Right kidney (tissue), 1 donor: ENCODE measurements around the gene NECAB2.

Experiments used
- DNase-seq: peaks from one replicate; pipeline ENCODE4 v3.0.0-alpha.2; 2016

Gene NECAB2

DNA sequence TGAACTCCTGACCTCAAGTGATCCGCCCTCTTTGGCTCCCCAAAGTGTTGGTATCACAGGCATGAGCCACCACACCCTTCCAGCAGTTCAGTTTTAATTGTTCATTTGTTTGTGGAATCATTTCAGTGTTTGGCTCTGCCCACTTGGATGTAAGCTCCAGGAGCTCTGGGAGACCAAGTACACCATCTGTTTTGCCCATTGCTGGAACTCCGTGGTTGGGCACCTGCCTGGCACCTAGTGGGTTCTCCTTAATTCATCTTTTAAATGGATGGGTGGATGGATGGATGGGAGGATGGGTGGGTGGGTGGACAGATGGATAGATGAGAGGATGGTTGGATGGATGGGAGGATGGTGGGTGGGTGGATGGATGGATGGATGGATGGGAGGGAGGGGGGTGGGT is 953 bp upstream of the NECAB2 start:
- no peak for DNase-seq

DNA sequence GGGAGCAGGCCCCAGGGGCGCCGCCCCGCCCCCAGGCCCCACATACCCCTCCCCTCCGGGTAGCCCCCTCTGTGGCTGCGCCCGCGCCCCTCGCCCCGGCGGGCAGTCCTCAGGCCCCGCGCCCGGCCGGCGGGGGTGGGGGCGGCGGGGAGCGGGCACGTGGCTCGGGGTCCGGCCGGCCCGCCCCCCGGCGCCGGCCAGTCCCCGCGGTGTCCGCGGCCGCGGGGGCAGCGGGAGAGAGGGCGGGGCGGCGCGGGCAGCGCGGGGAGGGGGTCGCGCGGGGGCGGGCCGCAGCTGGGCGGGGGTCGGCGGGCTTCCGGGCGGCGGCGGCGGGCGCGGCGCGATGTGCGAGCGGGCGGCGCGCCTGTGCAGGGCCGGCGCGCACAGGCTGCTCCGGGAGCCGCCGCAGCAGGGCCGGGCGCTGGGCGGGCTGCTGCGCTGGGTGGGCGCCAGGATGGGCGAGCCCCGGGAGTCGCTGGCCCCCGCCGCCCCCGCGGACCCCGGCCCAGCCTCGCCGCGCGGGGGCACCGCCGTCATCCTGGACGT is 335 bp downstream of the NECAB2 start:
- DNase-seq = no peak

DNA sequence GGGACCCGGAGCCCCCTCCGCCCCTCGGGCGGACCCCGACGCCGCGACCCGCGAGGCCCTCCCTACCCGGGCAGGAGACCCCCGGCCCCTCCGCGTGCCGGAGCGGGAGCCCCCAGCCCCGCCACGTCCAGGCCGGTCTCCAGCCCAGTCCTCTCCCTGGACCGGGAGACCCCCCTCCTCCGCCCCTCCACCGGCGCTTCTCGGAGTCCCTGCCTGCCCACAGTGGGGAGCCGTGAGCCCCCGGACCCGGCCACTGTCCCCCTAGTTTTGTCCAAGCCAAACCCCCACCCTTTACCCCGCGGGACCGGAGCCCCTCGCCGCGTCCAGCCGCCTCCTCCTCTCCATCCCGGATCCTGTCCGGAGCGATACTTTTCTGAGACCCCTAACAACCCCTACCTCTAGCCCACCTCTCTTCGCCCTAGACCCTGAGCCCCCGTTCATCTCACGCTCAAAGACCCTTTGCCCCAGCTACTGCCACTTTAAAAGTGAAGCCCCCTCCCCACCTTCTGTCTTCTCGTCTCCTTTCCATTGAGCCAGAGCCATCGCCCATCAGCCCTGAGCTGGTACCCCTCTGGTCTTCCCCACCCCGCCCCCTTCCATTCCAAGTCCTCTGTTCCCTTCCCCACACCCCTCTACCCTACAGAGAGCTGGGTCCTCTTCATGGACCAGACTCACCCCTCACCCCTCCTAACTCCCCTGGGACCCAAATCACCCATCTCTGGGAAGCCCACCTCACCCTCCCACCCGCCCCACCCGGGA is 1.0 kb downstream of the NECAB2 start:
- DNase-seq = no peak

DNA sequence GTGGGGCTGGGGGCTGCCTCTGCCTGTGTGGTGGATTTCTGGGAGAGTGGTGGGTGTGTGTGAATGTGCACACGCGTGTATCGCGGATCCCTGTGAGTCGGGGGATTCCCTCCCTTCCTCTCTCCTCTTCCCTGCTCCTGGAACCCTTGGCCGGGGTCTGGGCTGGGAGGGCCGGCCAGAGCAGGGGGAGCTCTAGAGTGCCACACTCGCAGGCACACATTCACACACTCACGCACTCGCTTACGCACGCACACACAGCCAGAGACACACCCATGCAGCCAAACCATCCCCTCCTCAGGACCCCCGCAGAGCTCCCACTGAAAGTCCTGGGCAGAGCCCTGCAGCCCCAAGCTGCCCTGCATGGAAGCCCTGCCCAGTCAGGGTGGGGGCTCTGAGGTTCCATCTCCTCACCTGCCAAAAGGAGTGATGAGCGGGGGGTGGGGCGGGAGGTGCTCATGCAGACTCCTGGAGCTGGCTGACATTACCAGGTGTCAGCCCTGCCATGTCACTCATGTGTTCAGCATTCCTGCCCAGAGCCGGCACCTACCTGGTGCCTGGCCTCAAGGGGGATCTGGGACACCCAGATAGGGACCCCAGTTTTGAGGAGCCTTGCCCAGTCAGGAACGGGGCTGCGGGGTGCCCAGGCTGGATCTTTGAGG is 1.9 kb downstream of the NECAB2 start:
- no peak for DNase-seq

DNA sequence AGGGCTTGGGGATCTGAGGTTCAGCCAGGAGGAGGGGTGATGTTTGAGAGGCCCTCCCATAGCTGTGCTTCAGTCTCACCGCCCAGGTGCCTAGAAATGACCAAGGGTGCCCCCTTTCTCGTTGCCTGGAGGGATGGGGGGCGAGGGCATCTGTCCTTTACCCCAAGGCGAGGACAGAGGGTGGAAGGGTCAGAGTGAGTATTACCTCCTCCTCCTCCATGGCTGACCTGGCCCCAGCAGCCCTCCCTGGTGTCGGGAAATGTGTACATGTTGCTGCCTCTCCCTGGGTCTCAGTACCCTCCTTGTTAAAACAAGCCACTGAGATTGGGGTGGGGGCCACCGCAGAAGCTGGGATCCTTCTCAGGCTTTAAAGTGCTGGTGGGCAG is 2.4 kb downstream of the NECAB2 start:
- no peak for DNase-seq

DNA sequence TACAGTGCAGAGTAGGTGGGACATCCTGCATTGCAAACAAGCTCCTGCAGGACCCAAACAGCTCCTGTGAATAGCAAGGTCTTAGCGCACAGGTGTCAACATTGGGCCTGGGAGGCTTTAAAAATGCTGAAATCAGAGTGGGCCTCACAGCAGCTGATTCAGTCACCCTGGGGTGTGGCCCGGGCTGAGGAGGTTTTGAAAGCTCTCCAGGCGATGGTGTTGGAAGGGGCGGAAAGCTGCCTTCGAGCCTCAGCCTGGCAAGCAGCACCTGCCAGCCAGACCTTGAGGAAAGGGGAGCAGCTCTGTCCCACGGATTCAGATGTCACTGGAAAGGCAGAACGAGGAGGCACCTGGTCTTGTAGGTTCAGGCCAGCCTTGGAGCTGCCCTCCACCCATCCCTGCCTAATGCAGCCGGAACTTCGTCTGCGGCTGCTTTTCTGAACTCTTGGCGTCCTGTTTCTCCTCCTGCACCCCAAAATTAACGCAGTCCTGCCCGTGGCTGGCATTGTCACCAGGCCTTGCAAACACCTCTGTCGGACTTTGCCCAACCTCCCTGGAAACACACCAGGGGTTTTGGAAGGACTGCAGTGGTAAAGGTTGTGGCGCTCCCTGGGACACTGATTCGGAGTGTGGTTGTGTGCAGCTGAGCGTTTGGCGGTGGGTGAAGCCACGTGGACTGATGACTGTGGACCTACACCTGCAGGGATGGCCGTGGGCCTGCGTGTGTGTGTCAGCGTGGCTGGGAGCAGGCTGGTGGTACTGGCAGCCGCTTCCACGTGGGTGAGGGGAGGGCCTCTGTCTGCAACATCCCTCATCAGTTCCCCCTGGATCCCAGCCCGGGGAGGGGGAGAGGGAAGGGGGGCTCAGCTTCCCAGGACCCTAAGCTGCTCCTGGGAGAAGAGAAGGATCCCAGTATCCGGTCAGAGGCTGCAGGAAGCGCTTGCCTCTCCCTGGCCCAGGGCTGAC is 3.4 kb downstream of the NECAB2 start:
- no peak for DNase-seq

DNA sequence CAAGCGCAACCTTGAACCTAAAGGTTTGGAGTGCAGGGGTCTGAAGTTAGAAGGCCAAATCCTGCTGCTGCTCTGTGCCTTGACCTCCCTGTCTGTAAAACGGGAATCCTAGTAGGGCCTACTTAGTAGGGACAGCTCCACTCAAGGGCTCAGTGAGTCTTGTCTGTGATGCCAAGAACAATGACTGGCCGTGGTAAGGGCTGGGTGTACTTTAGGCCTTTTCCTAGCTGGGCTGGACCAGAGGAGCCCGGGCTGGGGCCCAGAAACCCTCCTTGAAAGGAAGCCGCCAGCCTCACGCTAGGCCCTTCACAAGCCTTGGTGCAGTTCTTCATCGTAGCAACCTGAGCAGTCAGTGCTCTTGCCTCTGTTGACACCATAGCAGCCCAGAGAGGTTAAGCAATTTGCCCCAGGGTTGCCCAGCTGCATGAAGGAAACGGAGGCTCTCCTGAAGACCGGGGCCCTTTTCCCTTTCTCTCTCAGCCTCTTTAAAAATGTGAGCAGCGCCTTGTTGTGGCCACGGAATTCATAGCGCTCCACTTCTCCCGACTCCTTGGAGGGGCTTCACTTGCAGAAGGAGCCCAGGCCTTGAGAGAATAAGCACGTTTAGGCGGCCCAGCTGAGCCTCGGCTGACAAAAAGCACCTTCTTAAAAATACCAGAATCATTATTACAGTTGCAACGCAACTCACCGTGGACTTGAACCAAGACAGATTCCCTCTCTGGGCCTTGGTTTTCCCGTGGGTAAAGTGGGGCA is 4.4 kb downstream of the NECAB2 start:
- no peak for DNase-seq

DNA sequence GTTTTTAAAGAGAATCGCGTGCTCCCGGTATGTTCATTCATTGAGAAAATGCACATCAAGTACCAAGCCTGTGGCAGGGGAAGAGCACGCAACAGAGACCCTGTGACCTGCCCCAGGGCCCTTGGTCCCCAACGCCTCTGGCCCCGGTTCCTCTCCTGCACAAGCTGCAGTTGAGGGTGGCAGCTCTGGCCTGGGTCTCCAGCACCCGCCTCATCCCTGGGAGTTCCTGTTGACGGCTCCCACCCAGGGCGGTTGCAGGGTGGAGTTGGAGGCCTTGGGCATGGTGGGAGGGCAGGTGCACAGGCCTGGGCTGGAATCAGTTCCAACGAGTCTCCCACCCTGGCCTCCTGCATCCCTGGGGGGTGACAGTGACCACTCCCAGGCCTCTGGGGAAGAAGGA is 5.0 kb downstream of the NECAB2 start:
- DNase-seq = no peak

DNA sequence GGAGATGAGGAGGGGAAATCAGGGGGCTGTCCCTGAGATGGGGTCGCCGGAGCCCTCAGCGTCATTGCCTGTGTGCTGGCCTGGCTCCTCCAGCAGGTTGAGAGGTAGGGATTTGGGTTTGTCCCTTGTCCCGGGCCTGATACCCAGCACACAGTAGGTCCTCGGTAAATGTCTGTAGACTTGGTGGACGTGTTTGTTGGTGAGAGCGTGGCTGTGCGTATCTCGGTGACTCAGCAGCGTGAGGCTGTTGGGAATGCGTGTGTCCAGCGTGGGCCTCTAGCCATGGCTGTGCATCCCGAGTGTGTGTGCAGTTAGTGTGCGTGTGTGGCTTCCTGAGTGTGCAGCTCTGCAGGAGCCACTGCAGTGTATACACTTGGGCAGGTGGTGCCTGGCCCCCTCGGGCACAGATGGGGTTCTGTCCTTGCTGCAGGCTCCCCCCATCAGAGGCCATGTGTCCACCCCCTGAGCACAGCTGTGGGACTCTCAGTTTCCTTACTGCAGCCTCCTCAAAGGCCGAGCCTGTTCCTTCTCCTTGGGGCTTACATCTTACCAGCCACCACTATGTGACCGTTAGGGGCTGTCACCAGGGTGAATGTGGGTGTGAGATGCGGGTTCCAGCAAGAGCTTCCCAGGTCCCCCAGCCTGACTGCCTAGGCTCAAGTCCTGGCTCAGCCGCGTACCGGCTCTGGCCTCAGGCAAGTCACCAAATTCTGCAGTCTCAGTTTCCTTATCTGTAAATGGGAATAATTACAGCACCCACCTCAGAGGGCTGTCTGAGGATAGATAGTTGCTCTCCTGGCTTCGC is 5.7 kb downstream of the NECAB2 start:
- no peak for DNase-seq

DNA sequence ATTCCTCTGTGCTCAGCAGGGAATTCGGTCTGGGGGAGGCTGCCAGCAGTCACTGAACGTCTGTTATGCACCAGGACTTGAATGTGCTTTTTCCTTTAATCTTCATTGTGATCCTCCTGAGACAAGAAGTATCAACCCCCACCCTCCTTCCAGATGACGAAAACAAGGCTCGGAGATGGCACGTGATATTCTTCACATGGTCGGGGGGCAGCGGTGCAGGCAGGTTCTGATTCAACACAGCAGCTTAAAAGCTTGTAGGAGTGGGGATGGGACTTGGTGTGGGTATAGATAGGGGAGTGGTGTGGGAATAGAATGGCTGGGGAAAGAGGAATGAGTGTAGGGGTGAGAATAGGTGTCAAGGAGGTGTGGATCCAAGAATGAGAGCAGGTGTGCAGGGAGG is 6.4 kb downstream of the NECAB2 start:
- DNase-seq = no peak

DNA sequence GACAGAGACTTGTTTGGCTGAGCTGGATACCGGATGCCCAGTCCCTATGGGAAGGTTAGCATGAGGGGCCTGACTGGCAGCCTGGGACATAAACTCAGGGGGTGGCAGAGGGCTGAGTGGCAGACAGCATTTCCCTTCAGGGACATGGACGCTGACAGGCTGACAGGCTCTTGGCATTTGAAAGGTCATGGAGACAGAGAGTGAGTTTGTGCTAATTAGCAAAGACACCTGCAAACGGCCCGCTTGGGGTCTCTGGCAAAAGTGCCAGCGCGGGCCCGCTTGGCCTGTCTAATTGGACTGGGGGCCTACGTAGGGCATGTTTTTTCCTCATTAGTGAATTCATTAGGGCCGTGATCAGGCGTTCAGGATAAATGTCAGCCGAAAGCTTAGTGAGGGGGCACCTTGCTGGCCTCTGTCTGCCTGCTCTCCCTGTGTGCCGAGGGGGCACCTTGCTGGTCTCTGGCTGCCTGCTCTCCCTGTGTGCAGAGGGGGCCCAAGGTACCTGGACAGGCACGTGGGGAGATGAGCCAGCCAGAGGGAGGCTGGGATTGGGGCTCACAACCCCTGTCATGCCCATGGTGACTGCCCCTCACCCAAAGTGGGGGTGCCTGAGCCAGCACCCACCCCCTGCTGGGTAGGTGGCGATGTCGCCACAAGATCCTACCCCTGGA is 7.7 kb downstream of the NECAB2 start:
- no peak for DNase-seq

DNA sequence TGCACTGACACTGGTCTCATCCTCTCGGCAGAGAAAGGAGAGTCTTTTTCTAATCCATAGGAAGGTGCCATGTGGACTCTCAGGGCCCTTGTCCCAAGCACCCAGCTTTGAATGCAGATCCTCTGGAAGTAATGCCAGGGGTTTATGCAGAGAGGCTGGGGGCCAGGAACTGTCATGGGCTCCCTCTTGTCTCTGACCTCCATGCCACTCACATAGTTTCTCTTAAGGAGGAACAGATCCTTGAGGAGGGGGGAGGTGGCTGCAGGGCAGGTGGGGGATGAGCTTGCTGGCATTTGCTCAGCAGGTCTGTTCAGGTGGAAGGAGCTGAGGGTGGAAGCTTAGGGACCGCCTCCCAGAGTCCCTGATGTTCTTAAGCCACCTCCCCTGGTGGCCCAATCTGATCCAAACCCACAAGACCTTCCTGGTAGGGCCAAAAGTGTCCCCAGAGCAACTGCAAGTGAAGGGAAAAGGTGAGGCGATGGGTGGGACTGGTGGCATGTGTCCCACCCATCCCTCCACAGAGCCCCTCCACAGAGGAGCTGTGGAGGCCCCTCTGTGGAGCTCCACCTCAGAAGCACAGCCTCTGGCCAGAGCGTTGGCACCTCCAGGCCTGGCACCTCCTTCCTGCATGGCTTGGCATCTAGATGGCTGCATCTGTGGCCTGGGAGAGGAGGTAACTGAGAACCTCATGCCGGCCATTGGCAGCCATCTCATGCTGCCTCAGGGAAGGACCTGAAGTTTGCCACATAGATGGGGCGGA is 9.2 kb downstream of the NECAB2 start:
- no peak for DNase-seq

DNA sequence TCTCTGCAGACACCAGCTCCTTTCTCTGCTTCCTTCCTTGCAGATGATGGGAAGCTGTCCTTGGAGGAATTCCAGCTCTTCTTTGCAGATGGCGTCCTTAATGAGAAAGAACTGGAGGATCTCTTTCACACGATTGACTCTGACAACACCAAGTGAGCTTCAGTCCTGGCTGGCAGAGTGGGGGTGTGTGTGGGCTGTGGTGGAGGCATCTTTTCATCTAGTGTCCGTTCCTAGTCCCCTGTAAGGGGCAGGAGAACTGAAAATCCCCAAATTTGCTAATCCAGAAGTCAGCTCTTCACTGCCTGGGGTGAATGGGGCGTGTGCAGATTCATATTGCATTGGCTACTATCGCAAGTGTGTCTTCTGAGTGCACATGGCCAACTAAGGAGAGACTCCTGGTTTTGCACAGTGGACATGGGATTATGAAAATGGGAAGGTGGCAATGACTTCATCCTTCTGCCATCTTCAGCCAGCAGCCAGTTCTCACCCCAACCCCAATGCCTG is 10.4 kb downstream of the NECAB2 start:
- DNase-seq = no peak

DNA sequence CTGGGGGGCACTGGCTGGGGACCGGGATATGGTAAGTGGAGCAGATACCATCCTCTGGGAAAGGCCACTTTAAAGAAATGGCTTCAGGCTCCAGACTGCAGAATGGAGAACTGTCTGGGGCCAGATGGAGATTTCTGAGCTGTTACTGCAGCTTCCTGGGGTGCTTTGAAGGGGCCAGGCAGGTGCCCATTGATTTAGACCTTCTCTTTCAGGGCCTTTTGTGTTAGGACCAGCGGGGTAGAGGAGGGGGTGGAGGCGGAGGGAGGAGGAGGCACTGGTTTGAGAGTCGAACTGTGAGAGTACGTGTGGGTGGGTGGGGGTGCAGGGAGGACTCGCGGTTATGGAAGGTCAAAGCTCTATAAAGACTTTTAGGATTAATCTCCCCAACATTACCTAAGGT is 11.4 kb downstream of the NECAB2 start:
- no peak for DNase-seq

DNA sequence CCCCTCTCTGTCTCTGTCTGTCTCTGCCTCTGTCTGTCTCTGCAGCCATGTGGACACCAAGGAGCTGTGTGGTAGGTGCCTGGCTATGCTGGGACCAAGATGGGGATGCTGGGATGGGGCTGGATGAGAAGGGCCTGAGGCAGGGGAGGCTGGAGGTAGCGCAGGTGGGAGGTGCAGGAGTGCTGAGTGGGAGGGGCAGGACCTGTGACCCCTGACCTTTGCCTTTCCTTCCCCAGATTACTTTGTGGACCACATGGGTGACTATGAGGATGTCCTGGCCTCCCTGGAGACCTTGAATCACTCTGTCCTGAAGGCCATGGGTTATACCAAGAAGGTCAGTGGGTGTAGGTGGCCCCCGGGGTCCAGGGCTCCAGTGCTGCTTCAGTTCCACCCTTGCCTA is 12.8 kb downstream of the NECAB2 start:
- no peak for DNase-seq

DNA sequence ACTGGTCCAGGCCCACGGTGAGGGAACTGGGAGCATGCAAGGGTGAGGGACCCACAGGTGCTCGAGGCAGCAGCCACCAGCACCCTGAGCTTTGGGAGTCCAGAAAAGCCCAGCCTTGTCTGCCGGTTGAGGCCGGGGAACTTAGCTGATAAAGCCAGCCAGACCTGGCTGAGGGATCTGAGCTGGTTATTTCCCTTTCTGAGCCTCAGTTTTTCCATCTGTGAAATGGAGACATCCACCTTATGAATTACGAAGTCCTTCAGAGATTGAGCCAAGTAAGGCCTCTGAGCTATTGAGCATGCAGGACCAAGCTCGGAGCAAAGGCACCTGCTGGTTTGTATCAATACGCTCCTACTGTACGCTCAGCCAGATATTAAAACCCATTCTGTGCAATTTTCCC is 13.8 kb downstream of the NECAB2 start:
- no peak for DNase-seq

DNA sequence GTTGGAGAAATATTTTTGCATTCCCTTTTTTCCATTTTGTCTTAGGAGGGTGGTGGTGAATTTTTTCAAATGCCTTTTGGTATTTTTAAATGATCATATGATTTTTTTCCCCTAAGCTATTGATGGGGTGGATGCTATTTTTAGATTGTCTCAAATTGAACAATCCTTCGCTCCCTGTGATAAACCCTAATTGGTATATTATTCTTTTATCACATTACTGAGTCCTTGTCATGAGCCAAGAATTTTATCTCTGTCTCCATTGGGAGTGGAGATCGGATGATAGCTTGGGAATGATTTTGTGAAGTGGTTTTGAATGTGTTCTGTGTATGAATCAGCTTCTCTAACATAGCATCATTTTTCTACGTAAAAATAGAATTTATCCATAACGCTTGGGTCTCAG is 15.4 kb downstream of the NECAB2 start:
- DNase-seq = no peak

DNA sequence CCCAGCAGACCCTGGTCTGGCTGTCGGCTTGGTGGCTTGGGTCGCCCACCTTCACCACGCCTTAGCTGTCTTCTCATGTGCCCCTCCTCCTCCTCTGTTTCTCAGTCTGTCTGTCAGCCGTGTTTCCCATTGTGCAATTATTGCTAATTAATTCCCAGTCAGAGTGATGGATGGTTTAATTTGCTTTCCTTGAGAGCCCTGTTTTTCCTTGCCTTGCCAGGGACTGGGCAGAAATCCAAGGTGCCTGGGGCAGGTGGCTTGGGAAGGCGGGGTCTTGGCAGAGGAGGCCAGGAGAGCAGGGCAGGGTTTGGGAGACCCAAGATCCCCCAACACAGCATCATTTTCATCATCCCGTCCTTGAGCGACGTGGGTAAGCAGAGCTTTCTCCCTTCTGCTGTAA is 21.3 kb downstream of the NECAB2 start:
- no peak for DNase-seq

DNA sequence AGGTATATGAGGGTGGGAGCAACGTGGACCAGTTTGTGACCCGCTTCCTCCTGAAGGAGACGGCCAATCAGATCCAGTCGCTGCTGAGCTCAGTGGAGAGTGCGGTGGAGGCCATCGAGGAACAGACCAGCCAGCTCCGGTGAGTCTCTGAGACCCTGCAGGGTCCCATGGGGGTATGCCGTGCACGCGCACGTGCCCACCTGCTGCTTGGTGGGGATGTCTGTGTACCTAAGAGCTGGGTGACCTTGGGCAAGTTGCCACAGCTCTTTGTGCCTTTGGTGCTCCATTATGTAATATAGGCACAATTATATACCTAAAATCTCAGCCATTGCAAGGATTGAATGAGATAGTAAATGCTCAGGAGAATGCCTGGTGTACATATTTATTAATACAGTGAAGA is 22.4 kb downstream of the NECAB2 start:
- DNase-seq = no peak

DNA sequence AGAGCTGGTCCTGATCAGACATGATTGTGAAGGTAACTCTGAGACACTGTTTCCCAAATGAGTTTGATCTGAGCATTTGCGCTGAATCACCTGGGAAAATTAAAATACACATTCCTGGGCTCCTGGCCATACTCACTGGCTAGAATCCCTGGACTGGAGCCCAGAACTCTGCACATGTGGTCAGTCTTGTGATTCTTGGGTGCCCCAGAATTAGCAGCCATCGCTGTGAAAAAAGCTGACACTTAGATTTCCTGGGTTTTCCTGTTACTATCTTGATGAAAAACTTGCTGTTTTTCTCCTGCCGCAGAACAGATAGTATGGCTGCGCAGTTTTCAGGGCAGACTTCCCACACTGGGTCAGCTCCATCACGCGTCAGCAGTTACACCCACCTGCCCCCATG is 24.6 kb downstream of the NECAB2 start:
- DNase-seq = no peak
